H1 (cell line): ENCODE results near the gene IFTAP. TPM values are rescaled to one million over a fixed set of nuclear protein-coding genes. Genes with fewer than 3 reads are reported as not detected.

ENCODE experiments used
- CTCF ChIA-PET: fragments of 300-600 bp; sonication (Branson Sonifier 250); formaldehyde crosslinking; loops from one replicate; lab custom pipeline; 2021; ENCODE audit not compliant: partially characterized antibody; lab: Charles Lee
- POLR2A ChIA-PET: fragments of 300-600 bp; sonication (Branson Sonifier 250); formaldehyde crosslinking; loops from one replicate; lab custom pipeline; 2021; ENCODE audit warnings: inconsistent platforms; ENCODE audit not compliant: partially characterized antibody; lab: Charles Lee
- DNase-seq, 2 experiments: peaks; one replicate each; pipeline versions ENCODE4 v3.0.0 to v3.0.0-alpha.2; 2010 to 2022; ENCODE audit warnings: low spot score in 2 of 2, low read depth in 1 of 2, mixed read lengths in 1 of 2
- FAIRE-seq: peaks from 2 replicates; lab custom pipeline; 2011; peaks lifted over from hg19 to GRCh38; lab: Jason Lieb, UNC
- H2AFZ ChIP-seq: 2 replicates; pipeline ENCODE4 v1.8.1; 2012; ENCODE audit warnings: low read length, inconsistent platforms
- H2AK5ac ChIP-seq: 2 replicates; pipeline ENCODE4 v1.6.1; 2013; ENCODE audit warnings: low read depth, low read length
- H2BK120ac ChIP-seq: replicated peaks from 2 replicates; pipeline ENCODE3; 2013; ENCODE audit warnings: low read depth, low read length, inconsistent platforms
- H2BK12ac ChIP-seq: 2 replicates; pipeline ENCODE4 v1.6.1; 2013; ENCODE audit warnings: low read depth, low read length
- H2BK15ac ChIP-seq: 2 replicates; pipeline ENCODE4 v1.6.1; 2013; ENCODE audit warnings: low read length
- H2BK20ac ChIP-seq: 2 replicates; pipeline ENCODE4 v1.6.1; 2013; ENCODE audit warnings: low read length
- H2BK5ac ChIP-seq: 2 replicates; pipeline ENCODE4 v1.6.1; 2013; ENCODE audit warnings: low read depth, low read length
- H3K14ac ChIP-seq: 2 replicates; pipeline ENCODE4 v1.6.1; 2013; ENCODE audit warnings: inconsistent platforms; ENCODE audit not compliant: insufficient read length
- H3K18ac ChIP-seq: 2 replicates; pipeline ENCODE4 v1.6.1; 2013; ENCODE audit warnings: low read length; ENCODE audit errors: extremely low read depth
- H3K23ac ChIP-seq: 2 replicates; pipeline ENCODE4 v1.6.1; 2013; ENCODE audit warnings: inconsistent platforms; ENCODE audit not compliant: insufficient read length
- H3K23me2 ChIP-seq: 2 replicates; pipeline ENCODE4 v1.6.1; 2013; ENCODE audit warnings: low read depth, low read length
- H3K27ac ChIP-seq: 2 replicates; pipeline ENCODE4 v1.6.1; 2011; ENCODE audit warnings: low read depth, low read length, inconsistent platforms
- H3K27me3 ChIP-seq, 4 experiments: replicated peaks in 1 of 4; 1 replicate in 1 of 4; 2 replicates in 3 of 4; pipeline versions ENCODE4 v1.6.1 to v1.8.1; 2011 to 2013; ENCODE audit warnings: low read length in 3 of 4, mild to moderate bottlenecking in 3 of 4, inconsistent platforms in 2 of 4, mixed read lengths in 2 of 4, moderate library complexity in 1 of 4; ENCODE audit not compliant: control insufficient read depth in 3 of 4, insufficient read depth in 3 of 4; ENCODE audit errors: extremely low read depth in 1 of 4
- H3K36me3 ChIP-seq, 4 experiments: 2 replicates each; pipeline versions ENCODE4 v1.6.1 to v1.8.1; 2011 to 2013; ENCODE audit warnings: mild to moderate bottlenecking in 4 of 4, low read length in 3 of 4, moderate library complexity in 2 of 4, control low read depth in 1 of 4, inconsistent platforms in 1 of 4; ENCODE audit not compliant: insufficient read depth in 4 of 4, control insufficient read depth in 2 of 4
- H3K4ac ChIP-seq: replicated peaks from 2 replicates; pipeline ENCODE3; 2013; ENCODE audit warnings: low read length, low read depth, mixed read lengths, inconsistent platforms; ENCODE audit not compliant: insufficient read length
- H3K4me1 ChIP-seq, 4 experiments: replicated peaks in 1 of 4; 1 replicate in 1 of 4; 2 replicates in 3 of 4; pipeline versions ENCODE4 v1.6.1 to v1.8.1; 2011 to 2013; ENCODE audit warnings: low read length in 3 of 4, inconsistent platforms in 2 of 4, mixed read lengths in 1 of 4; ENCODE audit not compliant: insufficient read depth in 4 of 4, control insufficient read depth in 3 of 4
- H3K4me2 ChIP-seq, 2 experiments: 2 replicates each; pipeline versions ENCODE4 v1.6.1 to v1.8.1; 2011 to 2013; ENCODE audit warnings: low read depth in 2 of 2, low read length in 2 of 2, control low read depth in 1 of 2, inconsistent platforms in 1 of 2, mild to moderate bottlenecking in 1 of 2; ENCODE audit not compliant: insufficient read depth in 1 of 2
- H3K4me3 ChIP-seq, 4 experiments: fragments of 200-600, 300-600 bp in 1 of 4; sonication (generic), shearing (Covaris generic), sonication (Bioruptor Twin) in 1 of 4; 2 replicates each; pipeline versions ENCODE4 v1.5.1 to v1.8.1; 2011 to 2016; ENCODE audit warnings: low read length in 4 of 4, low read depth in 3 of 4, control low read depth in 2 of 4, inconsistent platforms in 2 of 4, mild to moderate bottlenecking in 2 of 4, mixed read lengths in 1 of 4, moderate library complexity in 1 of 4; ENCODE audit not compliant: insufficient read depth in 2 of 4; ENCODE audit errors: extremely low read depth in 1 of 4
- H3K56ac ChIP-seq: replicated peaks from 2 replicates; pipeline ENCODE3; 2013; ENCODE audit warnings: low read depth, mild to moderate bottlenecking, mixed read lengths, low read length, inconsistent platforms; ENCODE audit not compliant: insufficient read length
- H3K79me1 ChIP-seq: 2 replicates; pipeline ENCODE4 v1.6.1; 2013; ENCODE audit warnings: low read depth, low read length, control low read depth
- H3K79me2 ChIP-seq, 2 experiments: 2 replicates each; pipeline versions ENCODE4 v1.6.1 to v1.8.1; 2012 to 2013; ENCODE audit warnings: low read length in 2 of 2, mild to moderate bottlenecking in 2 of 2, inconsistent platforms in 1 of 2; ENCODE audit not compliant: insufficient read depth in 2 of 2, control insufficient read depth in 1 of 2
- H3K9ac ChIP-seq, 4 experiments: replicated peaks in 1 of 4; 1 replicate in 1 of 4; 2 replicates in 3 of 4; pipeline versions ENCODE4 v1.6.1 to v1.8.1; 2011 to 2013; ENCODE audit warnings: low read depth in 3 of 4, low read length in 3 of 4, control low read depth in 2 of 4, mild to moderate bottlenecking in 2 of 4, moderate library complexity in 2 of 4, inconsistent platforms in 1 of 4; ENCODE audit errors: extremely low read depth in 1 of 4
- H3K9me3 ChIP-seq, 2 experiments: 2 replicates each; pipeline versions ENCODE4 v1.6.1 to v1.8.1; 2012 to 2013; ENCODE audit warnings: mild to moderate bottlenecking in 2 of 2, moderate library complexity in 2 of 2, control low read depth in 1 of 2, inconsistent platforms in 1 of 2, low read depth in 1 of 2, low read length in 1 of 2, mixed read lengths in 1 of 2; ENCODE audit not compliant: insufficient read depth in 2 of 2
- H4K20me1 ChIP-seq, 2 experiments: replicated peaks in 1 of 2; 2 replicates each; pipeline versions ENCODE3 to v1.8.1; 2011 to 2013; ENCODE audit warnings: inconsistent platforms in 2 of 2, low read length in 2 of 2, mild to moderate bottlenecking in 1 of 2; ENCODE audit not compliant: insufficient read depth in 2 of 2, control insufficient read depth in 1 of 2
- H4K5ac ChIP-seq: 2 replicates; pipeline ENCODE4 v1.6.1; 2013; ENCODE audit warnings: low read length, low read depth, mixed read lengths, inconsistent platforms; ENCODE audit not compliant: insufficient read length
- H4K8ac ChIP-seq: 2 replicates; pipeline ENCODE4 v1.8.0; 2013; ENCODE audit warnings: mild to moderate bottlenecking, moderate library complexity, low read length, inconsistent platforms; ENCODE audit not compliant: insufficient read depth; ENCODE audit errors: extremely low read depth
- H4K91ac ChIP-seq: replicated peaks from 2 replicates; pipeline ENCODE3; 2013; ENCODE audit warnings: low read length, mixed read lengths, inconsistent platforms; ENCODE audit not compliant: insufficient read length
- CBX8 ChIP-seq: fragments of 300-800, 300-1000 bp; sonication (generic); IDR thresholded peaks from 2 replicates; pipeline ENCODE4 v1.7.1; 2016; ENCODE audit warnings: low read depth, low read length, borderline replicate concordance
- CEBPB ChIP-seq: IDR thresholded peaks from 2 replicates; pipeline ENCODE4 v1.6.1; 2012; ENCODE audit warnings: low read depth, low read length
- HDAC6 ChIP-seq: IDR thresholded peaks from one replicate; pipeline ENCODE4 v1.7.1; 2012; ENCODE audit warnings: low read depth, mild to moderate bottlenecking, inconsistent platforms, low read length, moderate library complexity
- NANOG ChIP-seq: IDR thresholded peaks from 2 replicates; pipeline ENCODE4 v1.6.1; 2011; ENCODE audit warnings: low read length, low read depth, mild to moderate bottlenecking, inconsistent platforms; ENCODE audit not compliant: insufficient read depth, poor library complexity, severe bottlenecking
- POU5F1 ChIP-seq: IDR thresholded peaks from 2 replicates; pipeline ENCODE4 v1.6.1; 2011; ENCODE audit warnings: low read depth, mild to moderate bottlenecking, low read length, moderate library complexity
- RBBP5 ChIP-seq: IDR thresholded peaks from 2 replicates; pipeline ENCODE4 v1.7.1; 2012; ENCODE audit warnings: low read depth, mild to moderate bottlenecking, inconsistent platforms, low read length, moderate library complexity, borderline replicate concordance
- SP2 ChIP-seq: IDR thresholded peaks from 2 replicates; pipeline ENCODE4 v1.6.1; 2012; ENCODE audit warnings: mild to moderate bottlenecking, low read length, inconsistent platforms
- SP4 ChIP-seq: IDR thresholded peaks from 2 replicates; pipeline ENCODE4 v1.6.1; 2012; ENCODE audit warnings: low read length, inconsistent platforms
- YY1 ChIP-seq: IDR thresholded peaks from 2 replicates; pipeline ENCODE4 v1.6.1; 2011; ENCODE audit warnings: low read depth, mild to moderate bottlenecking, low read length
- WGBS, 2 experiments: shearing (Covaris generic) in 1 of 2; methylation state at CpG; one replicate each; pipeline versions ENCODE4 v1.1.6 to v1.1.7; 2013 to 2015; ENCODE audit warnings: low lambda C conversion rate in 2 of 2, mixed read lengths in 2 of 2, inconsistent platforms in 1 of 2, low coverage in 1 of 2, missing lambda C conversion rate in 1 of 2; ENCODE audit not compliant: insufficient replicate concordance in 2 of 2, insufficient coverage in 1 of 2, insufficient read length in 1 of 2; ENCODE audit errors: extremely low coverage in 1 of 2, missing lambda C conversion rate in 1 of 2; 5-methylcytosine and 5-hydroxymethylcytosine counted together
- long read RNA-seq, 2 experiments: library from RNA in 1 of 2; library from capped mRNA in 1 of 2; stranded (forward); transcript quantifications; one replicate each; pipeline ENCODE4 v2.0.0, GENCODE V29; 2021; ENCODE audit warnings: inconsistent platforms in 1 of 2
- polyA minus RNA-seq, 3 experiments: library from RNA; depleted of rRNA, polyadenylated mRNA; stranded (reverse); fragments of >200 nt; gene quantifications; 1 replicate in 2 of 3; 2 replicates in 1 of 3; pipeline ENCODE4 v1.2.3, GENCODE V29; 2011
- polyA plus RNA-seq, 7 experiments: library from polyadenylated mRNA; depleted of rRNA in 3 of 7; stranded (reverse) in 5 of 7; unstranded in 2 of 7; fragments of >200 nt in 5 of 7; fragments of 200-250 nt in 2 of 7; gene quantifications; 1 replicate in 5 of 7; 2 replicates in 1 of 7; 4 replicates in 1 of 7; pipeline versions ENCODE4 v1.2.1 to v1.2.3, GENCODE V29; 2011 to 2013; ENCODE audit warnings: missing spikeins in 2 of 7, mixed read lengths in 2 of 7
- total RNA-seq: library from RNA; stranded (reverse); fragmentation: NEBNext Ultra II Directional; extraction: Animal tissue kit (Norgen Biotek cat#: 25700); gene quantifications from 2 replicates; pipeline ENCODE4 v1.2.1, GENCODE V29; 2021

IFTAP gene
- 22.3 and 23.9 TPM in 2 replicates for total RNA-seq
- polyA plus RNA-seq (2011; rRNA removed) = 13.0 and 21.2 TPM in 2 replicates
- 26.5 TPM for polyA plus RNA-seq (2011; cell fraction: cytosol; rRNA removed)
- polyA plus RNA-seq (2011; cell fraction: nucleus; rRNA removed) = 4.6 TPM
- polyA plus RNA-seq (2012, experiment 1 of 2) = 22.8 to 34.3 TPM (median 25.1 TPM) in 4 replicates
- polyA plus RNA-seq (2012, experiment 2 of 2) = 5.9 TPM
- 28.0 TPM for polyA plus RNA-seq (2013, experiment 1 of 2)
- 30.3 TPM for polyA plus RNA-seq (2013, experiment 2 of 2)
- 6.1 and 7.3 TPM in 2 replicates for polyA minus RNA-seq (2011; rRNA and poly(A)+ RNA removed)
- polyA minus RNA-seq (2011; cell fraction: cytosol; rRNA and poly(A)+ RNA removed) = 9.8 TPM
- 7.3 TPM for polyA minus RNA-seq (2011; cell fraction: nucleus; rRNA and poly(A)+ RNA removed)
- long read RNA-seq, experiment 1, transcript C11orf74-201 (6 exons, 863 nt) = minor isoform, 6 of 25 reads
- long read RNA-seq, experiment 1, transcript C11orf74-208 (6 exons, 694 nt) = major isoform, 7 of 25 reads
- long read RNA-seq, experiment 1, partial matches to known transcripts = 3 of 25 reads
- long read RNA-seq, experiment 1, other reads (novel, unspliced or antisense) = 5 of 25 reads
- long read RNA-seq, experiment 2, transcript C11orf74-208 (6 exons, 694 nt) = major isoform, 17 of 37 reads
- long read RNA-seq, experiment 2, transcript C11orf74-201 (6 exons, 863 nt) = minor isoform, 9 of 37 reads
- long read RNA-seq, experiment 2, partial matches to known transcripts = 0 of 37 reads
- long read RNA-seq, experiment 2, other reads (novel, unspliced or antisense) = 6 of 37 reads

- H3K4ac ChIP-seq = no peak within 1 kb of the TSS
- ChIA-PET POLR2A (interaction anchor here (1.2 kb wide), 1 partner anchor 30 kb away, joined by 3 read pairs; no protein-coding TSS in a partner anchor), CTCF (interaction anchor here (0.6 to 1.6 kb wide), 3 partner anchors 34 to 110 kb away, joined by 3 read pairs; no protein-coding TSS in a partner anchor)
- 0 out of 4 replicates have a peak, but pooled peaks cover 0 to 2% of the 10 kb centered on the region in 2 experiments for H3K79me2 ChIP-seq
- H2BK20ac ChIP-seq = no peak within 1 kb of the TSS
- H3K9me3 ChIP-seq = no peaks in the 10 kb centered on the region
- no peaks in the 10 kb centered on the region for H3K36me3 ChIP-seq
- H2BK5ac ChIP-seq = no peak within 1 kb of the TSS
- H2BK12ac ChIP-seq = no peak within 1 kb of the TSS
- no peaks in the 10 kb centered on the region for H3K4me1 ChIP-seq
- H3K9ac ChIP-seq = peak within 1 kb of the TSS; percentile 35 to 77 (median 68)
- H2AFZ ChIP-seq = peak within 1 kb of the TSS; percentile 100
- H4K20me1 ChIP-seq = no peaks in the 10 kb centered on the region
- no peak within 1 kb of the TSS for H3K14ac ChIP-seq
- no peak within 1 kb of the TSS for H4K5ac ChIP-seq
- FAIRE-seq (peak; percentile 99), DNase-seq (peak; percentile 56 to 82)
- H3K4me3 ChIP-seq = peak within 1 kb of the TSS; percentile 84 to 95 (median 87)
- peaks cover 0 to 4% (median 2%) of the 10 kb centered on the region in 4 experiments; a peak in 4 of 7 replicates for H3K27me3 ChIP-seq
- peak within 1 kb of the TSS; percentile 71 to 79 for H3K4me2 ChIP-seq
- H3K23ac ChIP-seq = no peak within 1 kb of the TSS
- peak within 1 kb of the TSS; percentile 95 for H4K8ac ChIP-seq
- no peak within 1 kb of the TSS for H2BK15ac ChIP-seq
- no peak within 1 kb of the TSS for H2BK120ac ChIP-seq
- H3K79me1 ChIP-seq = no peaks in the 10 kb centered on the region; the same call in 1 of the 2 replicates
- no peak within 1 kb of the TSS; the same call in 1 of the 2 replicates for H3K18ac ChIP-seq
- no peak within 1 kb of the TSS for H3K56ac ChIP-seq
- no peak within 1 kb of the TSS; the same call in 1 of the 2 replicates for H3K27ac ChIP-seq
- H2AK5ac ChIP-seq = no peak within 1 kb of the TSS
- 1% methylated on average over 29 of the region's 29 CpGs; no CpG with 5 or more reads in 1 of the 2 experiments for WGBS, 2 experiments
- peaks cover 2% of the 10 kb centered on the region; the same call in 1 of the 2 replicates for H3K23me2 ChIP-seq
- no peak within 1 kb of the TSS for H4K91ac ChIP-seq
- TF ChIP-seq CBX8 (no peak), CEBPB (no peak), SP2 (no peak), YY1 (peak; percentile 68), HDAC6 (no peak), POU5F1 (no peak), RBBP5 (no peak), SP4 (peak; percentile 48; the same call in 1 of the 2 replicates), NANOG (no peak)
Measured at GRCh38 chr11:36594316-36594989, at the start of gene IFTAP. IFTAP (plus strand) TSS chr11:36594502; CDS start chr11:36610104, 15,602 bp downstream.
